CD4-positive, CD25-positive, alpha-beta regulatory T cell (primary cell): ENCODE results near the gene SPAG16. TPM values are rescaled to one million over a fixed set of nuclear protein-coding genes. Genes with fewer than 3 reads are reported as not detected.
"Not testable (repeated sequence)": the region's sequence is repeated elsewhere in the genome, so short reads cannot be mapped to it uniquely, and the experiment has no call there.

Experiments used
- ATAC-seq, 2 donors: fragments of 150-1000 bp; cut with Tn5 transposase; one replicate each; pipeline ENCODE4 v1.10.0; 2021; ENCODE audit warnings: low read depth in 2 of 2, moderate number of reproducible peaks in 2 of 2, moderate library complexity in 1 of 2
- DNase-seq, 3 donors: peaks; one replicate each; pipeline versions ENCODE4 v3.0.0 to v3.0.0-alpha.2; 2012 to 2022; ENCODE audit warnings: mixed read lengths in 1 of 3
- H3K27ac ChIP-seq: one replicate; pipeline ENCODE4 v1.7.0; 2013; ENCODE audit warnings: mild to moderate bottlenecking, low read length; ENCODE audit not compliant: insufficient read depth, poor library complexity, severe bottlenecking
- H3K27me3 ChIP-seq: one replicate; pipeline ENCODE4 v1.7.0; 2013; ENCODE audit warnings: low read length; ENCODE audit not compliant: control insufficient read depth, insufficient read depth
- H3K36me3 ChIP-seq: one replicate; pipeline ENCODE4 v1.7.0; 2013; ENCODE audit warnings: mild to moderate bottlenecking, low read length, moderate library complexity; ENCODE audit not compliant: control insufficient read depth, insufficient read depth
- H3K4me1 ChIP-seq: 2 replicates; pipeline ENCODE4 v1.7.0; 2013; ENCODE audit warnings: mild to moderate bottlenecking, low read length; ENCODE audit not compliant: insufficient read depth, control insufficient read depth, poor library complexity, severe bottlenecking
- H3K4me3 ChIP-seq: one replicate; pipeline ENCODE4 v1.7.0; 2013; ENCODE audit warnings: low read depth, mild to moderate bottlenecking, low read length, moderate library complexity
- H3K9me3 ChIP-seq, 2 experiments: 1 replicate in 1 of 2; 2 replicates in 1 of 2; pipeline ENCODE4 v1.7.0; 2013; ENCODE audit warnings: low read length in 2 of 2, mild to moderate bottlenecking in 1 of 2, moderate library complexity in 1 of 2; ENCODE audit not compliant: control insufficient read depth in 2 of 2
- H3K27ac Mint-ChIP-seq, 3 donors: one replicate each; pipeline ENCODE4 v1.8.0; 2020 to 2022; ENCODE audit warnings: mild to moderate bottlenecking in 3 of 3, mixed read lengths in 3 of 3, moderate library complexity in 2 of 3
- H3K27me3 Mint-ChIP-seq: one replicate; pipeline ENCODE4 v1.8.0; 2022; ENCODE audit warnings: mild to moderate bottlenecking, mixed read lengths
- H3K36me3 Mint-ChIP-seq: one replicate; pipeline ENCODE4 v1.8.0; 2020; ENCODE audit warnings: mixed read lengths
- H3K4me1 Mint-ChIP-seq, 4 donors: one replicate each; pipeline ENCODE4 v1.8.0; 2020 to 2022; ENCODE audit warnings: mixed read lengths in 4 of 4, mild to moderate bottlenecking in 1 of 4
- H3K4me3 Mint-ChIP-seq, 4 donors: one replicate each; pipeline ENCODE4 v1.8.0; 2020 to 2022; ENCODE audit warnings: mild to moderate bottlenecking in 4 of 4, mixed read lengths in 4 of 4, moderate library complexity in 3 of 4
- H3K9me3 Mint-ChIP-seq, 7 donors: one replicate each; pipeline ENCODE4 v1.8.0; 2020 to 2022; ENCODE audit warnings: mixed read lengths in 7 of 7, mild to moderate bottlenecking in 3 of 7, moderate library complexity in 2 of 7
- polyA plus RNA-seq, 4 donors: library from polyadenylated mRNA; unstranded; fragments of 300-500 nt; fragmentation: Illumina TruSeq; gene quantifications; one replicate each; pipeline ENCODE4 v1.2.3, GENCODE V29; 2021
- total RNA-seq: library from RNA; stranded (reverse); gene quantifications from one replicate; pipeline ENCODE4 v1.2.3, GENCODE V29; 2022

SPAG16 gene
- total and polyA plus RNA-seq, 5 donors from 2014 or later, result 7.7 to 21.1 (median 19.4) TPM

- peaks cover 7% of the 10 kb centered on the region for H3K36me3 Mint-ChIP-seq
These were observed 10.1 kb upstream of the SPAG16 start for GRCh38 chr2:213274143-213274542.

GRCh38 chr2:213275265-213275664, 9.0 kb upstream of the SPAG16 start:
- Mint-ChIP-seq H3K9me3 (peaks cover 0 to 7% (median 3%) of the 10 kb centered on the region in 7 donors), H3K36me3 (peaks cover 7% of the 10 kb centered on the region), H3K4me1 (peaks cover 0 to 12% (median 7%) of the 10 kb centered on the region in 4 donors), H3K27ac (no peak overlapping the region), H3K4me3 (no peak overlapping the region), H3K27me3 (no peaks in the 10 kb centered on the region)
- no peaks in the 10 kb centered on the region for H3K4me1 ChIP-seq
- DNase-seq, result no peak
- H3K27me3 ChIP-seq, result no peaks in the 10 kb centered on the region
- no peak overlapping the region for H3K4me3 ChIP-seq
- H3K36me3 ChIP-seq, result no peaks in the 10 kb centered on the region
- ATAC-seq, result no peak
- H3K27ac ChIP-seq, result no peak overlapping the region
- H3K9me3 ChIP-seq, result peaks cover 0 to 12% of the 10 kb centered on the region in 2 experiments

More at GRCh38 chr2:213274143-213274542, 10.1 kb upstream of the SPAG16 start:
- H3K27ac Mint-ChIP-seq, result no peak overlapping the region
- Histone ChIP-seq H3K36me3 (no peaks in the 10 kb centered on the region), H3K27me3 (no peaks in the 10 kb centered on the region), H3K27ac (no peak overlapping the region), H3K4me3 (no peak overlapping the region), H3K4me1 (no peaks in the 10 kb centered on the region), H3K9me3 (peaks cover 0 to 12% of the 10 kb centered on the region in 2 experiments)
- DNase-seq, result no peak
- no peak overlapping the region for H3K4me3 Mint-ChIP-seq
- H3K27me3 Mint-ChIP-seq, result no peaks in the 10 kb centered on the region
- H3K9me3 Mint-ChIP-seq, result peaks cover 0 to 7% (median 2%) of the 10 kb centered on the region in 7 donors
- ATAC-seq, result no peak
- peaks cover 0 to 8% (median 3%) of the 10 kb centered on the region in 4 donors for H3K4me1 Mint-ChIP-seq

- not testable (repeated sequence) for H3K4me1 ChIP-seq, H3K9me3 Mint-ChIP-seq, DNase-seq, H3K4me3 Mint-ChIP-seq, H3K27ac ChIP-seq, H3K27me3 ChIP-seq, H3K4me3 ChIP-seq, H3K36me3 Mint-ChIP-seq, ATAC-seq, H3K27ac Mint-ChIP-seq, H3K36me3 ChIP-seq, H3K27me3 Mint-ChIP-seq
- peaks cover 0 to 12% of the 10 kb centered on the region in 2 experiments for H3K9me3 ChIP-seq
- peaks cover 3 to 17% (median 6%) of the 10 kb centered on the region in 4 donors for H3K4me1 Mint-ChIP-seq
These were observed 7.1 kb upstream of the SPAG16 start for GRCh38 chr2:213277134-213277533.

GRCh38 chr2:213279116-213279620, 5.1 kb upstream of the SPAG16 start:
- H3K4me3 ChIP-seq, result no peak overlapping the region
- no peaks in the 10 kb centered on the region for H3K27me3 ChIP-seq
- Mint-ChIP-seq H3K27me3 (no peaks in the 10 kb centered on the region), H3K9me3 (peaks cover 0 to 7% (median 3%) of the 10 kb centered on the region in 7 donors), H3K4me1 (peaks cover 14 to 29% (median 18%) of the 10 kb centered on the region in 4 donors), H3K4me3 (no peak overlapping the region), H3K27ac (no peak overlapping the region), H3K36me3 (peaks cover 7% of the 10 kb centered on the region)
- H3K4me1 ChIP-seq, result peaks cover 10% of the 10 kb centered on the region
- DNase-seq (no peak), ATAC-seq (no peak)
- H3K36me3 ChIP-seq, result no peaks in the 10 kb centered on the region
- H3K27ac ChIP-seq, result no peak overlapping the region
- peaks cover 0 to 12% of the 10 kb centered on the region in 2 experiments for H3K9me3 ChIP-seq

- Mint-ChIP-seq H3K4me3 (no peak overlapping the region), H3K36me3 (peaks cover 7% of the 10 kb centered on the region), H3K27me3 (no peaks in the 10 kb centered on the region), H3K9me3 (peaks cover 0 to 7% (median 3%) of the 10 kb centered on the region in 7 donors), H3K27ac (no peak overlapping the region), H3K4me1 (peaks cover 16 to 30% (median 24%) of the 10 kb centered on the region in 4 donors)
- no peak for ATAC-seq
- Histone ChIP-seq H3K36me3 (no peaks in the 10 kb centered on the region), H3K9me3 (peaks cover 0 to 12% of the 10 kb centered on the region in 2 experiments), H3K4me1 (peaks cover 16% of the 10 kb centered on the region), H3K4me3 (no peak overlapping the region), H3K27ac (no peak overlapping the region), H3K27me3 (no peaks in the 10 kb centered on the region)
- DNase-seq, result no peak
These were observed 4.3 kb upstream of the SPAG16 start for GRCh38 chr2:213279971-213280370.

- H3K4me1 ChIP-seq, result peaks cover 17% of the 10 kb centered on the region
- Mint-ChIP-seq H3K27me3 (no peaks in the 10 kb centered on the region), H3K4me1 (peaks cover 22 to 41% (median 36%) of the 10 kb centered on the region in 4 donors), H3K36me3 (peaks cover 2% of the 10 kb centered on the region), H3K9me3 (peaks cover 0 to 6% (median 3%) of the 10 kb centered on the region in 7 donors), H3K4me3 (no peak overlapping the region), H3K27ac (no peak overlapping the region)
- no peaks in the 10 kb centered on the region for H3K27me3 ChIP-seq
- no peak overlapping the region for H3K27ac ChIP-seq
- H3K9me3 ChIP-seq, result peaks cover 0 to 12% of the 10 kb centered on the region in 2 experiments
- no peak overlapping the region for H3K4me3 ChIP-seq
- ATAC-seq, result no peak
- no peak for DNase-seq
- H3K36me3 ChIP-seq, result no peaks in the 10 kb centered on the region
These were observed 3.1 kb upstream of the SPAG16 start for GRCh38 chr2:213281156-213281555.

GRCh38 chr2:213285404-213285803, 1.1 kb downstream of the SPAG16 start:
- no peaks in the 10 kb centered on the region for H3K36me3 Mint-ChIP-seq
- H3K9me3 ChIP-seq, result no peaks in the 10 kb centered on the region
- no peak overlapping the region for H3K27ac ChIP-seq
- no peaks in the 10 kb centered on the region for H3K27me3 Mint-ChIP-seq
- H3K9me3 Mint-ChIP-seq, result no peaks in the 10 kb centered on the region
- peaks cover 17% of the 10 kb centered on the region for H3K4me1 ChIP-seq
- H3K4me3 Mint-ChIP-seq, result peak overlapping the region; percentile 94 to 95 (median 94)
- H3K36me3 ChIP-seq, result no peaks in the 10 kb centered on the region
- peak overlapping the region in 2 of 3 donors; percentile 10 to 55 for H3K27ac Mint-ChIP-seq
- H3K27me3 ChIP-seq, result no peaks in the 10 kb centered on the region
- no peak for DNase-seq
- ATAC-seq, result no peak
- peak overlapping the region; percentile 75 for H3K4me3 ChIP-seq
- peaks cover 35 to 65% (median 49%) of the 10 kb centered on the region in 4 donors for H3K4me1 Mint-ChIP-seq

- H3K4me1 ChIP-seq, result peaks cover 17% of the 10 kb centered on the region
- Mint-ChIP-seq H3K36me3 (no peaks in the 10 kb centered on the region), H3K9me3 (no peaks in the 10 kb centered on the region), H3K4me1 (peaks cover 32 to 68% (median 53%) of the 10 kb centered on the region in 4 donors), H3K27me3 (no peaks in the 10 kb centered on the region), H3K4me3 (peak overlapping the region in 3 of 4 donors; percentile 4 to 95 (median 77)), H3K27ac (peak overlapping the region in 1 of 3 donors; percentile 24)
- no peaks in the 10 kb centered on the region for H3K27me3 ChIP-seq
- H3K27ac ChIP-seq, result no peak overlapping the region
- H3K9me3 ChIP-seq, result no peaks in the 10 kb centered on the region
- no peak overlapping the region for H3K4me3 ChIP-seq
- ATAC-seq (no peak), DNase-seq (no peak)
- H3K36me3 ChIP-seq, result no peaks in the 10 kb centered on the region
These were observed 1.9 kb downstream of the SPAG16 start for GRCh38 chr2:213286161-213286560.
